ENCODE data around the gene EHF. TPM values are rescaled to one million over a fixed set of nuclear protein-coding genes. Genes with fewer than 3 reads are reported as not detected.

Gene EHF
- 0.15 TPM in 1 of 2 replicates, not detected in the other for total RNA-seq

GRCh38 chr11:34620820-34621792 lies at the start of gene EHF:
Gene EHF (plus strand): TSS chr11:34621093. CDS start chr11:34642631, 21,538 bp downstream.

Other genes with a start within 250 kb of the EHF start
- gene CAT, start 182.2 kb upstream of the EHF start, total RNA-seq: 36.1 and 73.6 TPM in 2 replicates
- gene ELF5, start 107.3 kb upstream of the EHF start, total RNA-seq: not detected in 2 replicates

Measured in epithelial cell of umbilical artery (primary cell).